Liver (tissue), 3 donors: ENCODE measurements around the gene PCSK4.

Source experiments
- FOXA1 ChIP-seq: IDR thresholded peaks from 2 replicates; pipeline ENCODE4 v1.6.1; 2016; ENCODE audit warnings: antibody characterized with exemption
- RAD21 ChIP-seq, 2 donors: IDR thresholded peaks; 2 replicates each; pipeline ENCODE4 v1.6.1; 2016; ENCODE audit warnings: antibody characterized with exemption in 2 of 2, mild to moderate bottlenecking in 2 of 2
- REST ChIP-seq: IDR thresholded peaks from 2 replicates; pipeline ENCODE4 v1.6.1; 2016; ENCODE audit warnings: antibody characterized with exemption, mild to moderate bottlenecking
- SP1 ChIP-seq: IDR thresholded peaks from 2 replicates; pipeline ENCODE4 v1.6.1; 2018; ENCODE audit warnings: antibody characterized with exemption, mild to moderate bottlenecking
- TAF1 ChIP-seq: conservative IDR thresholded peaks from 2 replicates; pipeline ENCODE4 v1.6.1; 2016; ENCODE audit warnings: antibody characterized with exemption, mild to moderate bottlenecking
- YY1 ChIP-seq: IDR thresholded peaks from 2 replicates; pipeline ENCODE4 v1.6.1; 2016; ENCODE audit warnings: antibody characterized with exemption, mild to moderate bottlenecking
- TF ChIP-seq, protein P1 (sequence below): fragments of 150-350 bp; IDR thresholded peaks from 2 replicates; pipeline ENCODE4 v1.5.1; 2017; ENCODE audit warnings: improper control_type of control experiment, low read depth, low read length; ENCODE audit not compliant: missing input control
- TF ChIP-seq, protein P2 (sequence below): IDR thresholded peaks from 2 replicates; pipeline ENCODE4 v1.6.1; 2016; ENCODE audit warnings: antibody characterized with exemption
- donor health status: healthy.
- donor health status: healthy.

DNA sequence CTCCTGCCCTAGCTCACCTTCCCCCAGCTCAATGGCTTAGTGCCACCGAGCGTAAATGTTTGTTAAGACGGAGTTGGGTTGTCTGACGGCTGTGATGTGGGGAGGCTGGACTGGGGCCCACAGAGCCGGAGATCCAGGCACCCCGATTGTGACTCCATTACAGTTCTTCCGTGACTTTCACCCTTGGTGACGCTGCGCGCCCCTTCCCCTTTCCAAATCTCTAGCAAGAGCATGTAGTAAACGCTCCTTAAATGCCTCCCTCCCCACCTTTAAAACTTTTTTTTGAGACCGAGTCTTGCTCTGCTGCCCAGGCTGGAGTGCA lies 1.7 kb upstream of the PCSK4 start:
- TF ChIP-seq REST (no peak), FOXA1 (no peak), YY1 (no peak), TAF1 (no peak), RAD21 (IDR thresholded peaks at IDR 0.05) (no peak), SP1 (no peak)
- TF ChIP-seq, protein P1, sequence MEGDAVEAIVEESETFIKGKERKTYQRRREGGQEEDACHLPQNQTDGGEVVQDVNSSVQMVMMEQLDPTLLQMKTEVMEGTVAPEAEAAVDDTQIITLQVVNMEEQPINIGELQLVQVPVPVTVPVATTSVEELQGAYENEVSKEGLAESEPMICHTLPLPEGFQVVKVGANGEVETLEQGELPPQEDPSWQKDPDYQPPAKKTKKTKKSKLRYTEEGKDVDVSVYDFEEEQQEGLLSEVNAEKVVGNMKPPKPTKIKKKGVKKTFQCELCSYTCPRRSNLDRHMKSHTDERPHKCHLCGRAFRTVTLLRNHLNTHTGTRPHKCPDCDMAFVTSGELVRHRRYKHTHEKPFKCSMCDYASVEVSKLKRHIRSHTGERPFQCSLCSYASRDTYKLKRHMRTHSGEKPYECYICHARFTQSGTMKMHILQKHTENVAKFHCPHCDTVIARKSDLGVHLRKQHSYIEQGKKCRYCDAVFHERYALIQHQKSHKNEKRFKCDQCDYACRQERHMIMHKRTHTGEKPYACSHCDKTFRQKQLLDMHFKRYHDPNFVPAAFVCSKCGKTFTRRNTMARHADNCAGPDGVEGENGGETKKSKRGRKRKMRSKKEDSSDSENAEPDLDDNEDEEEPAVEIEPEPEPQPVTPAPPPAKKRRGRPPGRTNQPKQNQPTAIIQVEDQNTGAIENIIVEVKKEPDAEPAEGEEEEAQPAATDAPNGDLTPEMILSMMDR, result no peak
- TF ChIP-seq, protein P2, sequence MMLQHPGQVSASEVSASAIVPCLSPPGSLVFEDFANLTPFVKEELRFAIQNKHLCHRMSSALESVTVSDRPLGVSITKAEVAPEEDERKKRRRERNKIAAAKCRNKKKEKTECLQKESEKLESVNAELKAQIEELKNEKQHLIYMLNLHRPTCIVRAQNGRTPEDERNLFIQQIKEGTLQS, result no peak
